Measurements from ENCODE around the gene CUTA. TPM values are rescaled to one million over a fixed set of nuclear protein-coding genes. Genes with fewer than 3 reads are reported as not detected.

The CUTA gene
- total RNA-seq, 1 donor from 2014 or later = 120 TPM

- intact Hi-C loops (cut with micrococcal nuclease) = no loop called here
- no peak for DNase-seq
- ATAC-seq = no peak
These were observed 8.9 kb upstream of the CUTA start for GRCh38 chr6:33426590-33427511.

DNA sequence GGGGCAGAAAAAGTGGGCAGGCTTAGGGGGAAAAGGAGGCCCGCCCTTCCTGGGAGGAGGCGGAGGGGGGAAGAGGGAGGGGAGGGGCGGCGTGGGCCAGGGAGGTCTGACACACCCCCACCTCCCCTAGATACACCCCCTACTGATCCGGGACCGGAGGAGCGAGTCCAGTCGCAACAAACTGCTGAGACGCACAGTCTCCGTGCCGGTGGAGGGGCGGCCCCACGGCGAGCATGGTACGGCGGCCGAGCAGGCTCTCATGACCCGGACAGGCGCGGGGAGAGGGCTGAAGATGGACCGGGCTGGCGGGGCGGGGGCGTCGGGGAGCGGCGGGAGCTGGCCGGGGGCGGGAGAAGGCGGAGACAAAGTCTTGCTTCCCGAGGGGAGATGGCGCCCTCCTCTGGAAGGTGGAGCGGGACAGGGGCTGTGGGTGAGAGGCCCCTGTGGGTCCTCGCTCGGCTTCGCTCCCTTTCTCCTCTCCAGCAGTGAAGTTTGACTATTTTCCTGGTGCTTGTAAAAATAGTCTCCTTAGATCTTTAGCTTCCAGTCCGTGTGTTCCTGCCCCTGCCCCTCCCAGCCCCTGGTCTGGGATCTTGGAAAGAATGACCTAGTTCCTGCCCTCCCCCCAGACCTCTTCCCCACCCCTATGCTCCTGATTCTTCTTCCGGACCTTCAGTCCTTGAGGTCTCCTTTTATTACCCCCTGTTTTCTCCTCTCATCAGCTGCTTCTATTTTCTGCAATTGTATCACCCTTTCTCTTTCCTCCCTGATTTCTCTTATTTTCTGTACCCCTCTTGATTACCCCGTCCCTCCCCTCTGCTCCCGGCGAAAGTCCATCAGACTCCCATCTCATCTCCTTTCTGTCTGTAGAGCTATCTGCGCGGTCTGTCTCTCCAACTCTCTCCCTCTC lies 8.0 kb upstream of the CUTA start:
- intact Hi-C loops (cut with micrococcal nuclease) = no loop called here
- DNase-seq (peak; percentile 90), ATAC-seq (peak; percentile 83)

GRCh38 chr6:33424855-33425667 lies 7.2 kb upstream of the CUTA start:
- intact Hi-C loops (cut with micrococcal nuclease) = no loop called here
- DNase-seq = peak; percentile 51
- peak; percentile 0 for ATAC-seq

DNA sequence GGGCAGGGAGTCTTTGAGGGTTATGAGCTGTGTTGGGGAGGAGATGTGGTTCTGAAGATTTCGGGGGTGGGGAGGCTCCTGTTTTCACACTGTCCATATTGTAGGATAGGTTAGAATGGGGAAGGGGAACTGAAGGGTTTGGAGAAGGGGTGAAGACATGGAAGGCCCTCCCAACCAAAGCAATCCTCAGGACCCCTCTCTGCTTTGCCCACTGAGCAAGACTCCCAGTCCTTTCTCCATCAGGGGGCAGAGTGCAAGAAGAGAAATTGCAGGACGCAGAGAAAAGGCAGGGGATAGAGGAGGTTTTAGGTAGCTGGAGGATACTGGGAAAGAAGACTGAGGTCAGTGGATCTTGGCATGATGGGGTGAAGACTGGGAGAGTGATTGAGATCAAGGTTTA lies 5.9 kb upstream of the CUTA start:
- intact Hi-C loops (cut with micrococcal nuclease) = no loop called here
- no peak for DNase-seq
- no peak for ATAC-seq

- no peak for ATAC-seq
- intact Hi-C loops (cut with micrococcal nuclease) = no loop called here
- no peak for DNase-seq
These were observed 3.4 kb upstream of the CUTA start for GRCh38 chr6:33421344-33421643.

DNA sequence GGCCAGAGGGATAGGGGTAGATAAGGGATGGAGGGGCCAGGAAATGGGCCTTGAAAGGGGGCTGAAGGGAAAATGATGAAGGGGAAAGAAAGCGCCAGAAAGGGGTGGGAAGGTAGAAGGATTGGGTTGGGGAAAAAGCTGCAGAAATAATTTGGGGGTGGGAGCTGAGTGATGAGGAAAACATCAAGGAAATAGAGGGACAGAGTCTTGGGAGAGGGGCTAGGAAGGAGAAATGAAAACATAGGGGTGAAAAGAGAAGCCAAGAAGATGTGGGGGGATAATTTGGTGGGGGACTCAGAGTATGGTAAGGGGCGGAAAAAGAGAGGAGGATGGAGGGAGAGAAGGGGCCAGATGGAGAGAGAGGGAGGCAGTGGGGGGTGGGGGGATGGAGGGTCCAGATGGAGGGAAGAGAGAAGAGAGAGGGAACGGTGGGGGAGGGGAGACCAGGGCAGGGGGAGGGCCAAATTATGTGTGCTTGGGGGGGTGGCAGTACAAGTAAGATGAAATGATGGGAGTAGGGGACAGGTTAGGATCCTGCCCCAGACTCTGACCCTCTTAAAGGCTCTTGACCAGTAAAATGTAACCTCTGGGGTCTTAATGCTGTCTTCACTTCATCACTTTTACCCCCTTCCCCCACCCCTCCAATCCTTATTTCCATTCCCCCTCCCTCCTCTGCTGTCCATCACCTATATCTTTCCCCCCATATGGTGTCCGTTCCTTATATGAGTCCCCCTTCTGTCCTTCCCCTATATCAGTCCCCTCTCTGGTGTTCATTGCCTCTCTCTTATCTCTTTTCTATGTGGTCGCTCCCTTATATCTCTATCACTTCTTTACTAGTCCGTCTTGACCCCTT lies 2.8 kb upstream of the CUTA start:
- no peak for DNase-seq
- intact Hi-C loops (cut with micrococcal nuclease) = no loop called here
- no peak for ATAC-seq

DNA sequence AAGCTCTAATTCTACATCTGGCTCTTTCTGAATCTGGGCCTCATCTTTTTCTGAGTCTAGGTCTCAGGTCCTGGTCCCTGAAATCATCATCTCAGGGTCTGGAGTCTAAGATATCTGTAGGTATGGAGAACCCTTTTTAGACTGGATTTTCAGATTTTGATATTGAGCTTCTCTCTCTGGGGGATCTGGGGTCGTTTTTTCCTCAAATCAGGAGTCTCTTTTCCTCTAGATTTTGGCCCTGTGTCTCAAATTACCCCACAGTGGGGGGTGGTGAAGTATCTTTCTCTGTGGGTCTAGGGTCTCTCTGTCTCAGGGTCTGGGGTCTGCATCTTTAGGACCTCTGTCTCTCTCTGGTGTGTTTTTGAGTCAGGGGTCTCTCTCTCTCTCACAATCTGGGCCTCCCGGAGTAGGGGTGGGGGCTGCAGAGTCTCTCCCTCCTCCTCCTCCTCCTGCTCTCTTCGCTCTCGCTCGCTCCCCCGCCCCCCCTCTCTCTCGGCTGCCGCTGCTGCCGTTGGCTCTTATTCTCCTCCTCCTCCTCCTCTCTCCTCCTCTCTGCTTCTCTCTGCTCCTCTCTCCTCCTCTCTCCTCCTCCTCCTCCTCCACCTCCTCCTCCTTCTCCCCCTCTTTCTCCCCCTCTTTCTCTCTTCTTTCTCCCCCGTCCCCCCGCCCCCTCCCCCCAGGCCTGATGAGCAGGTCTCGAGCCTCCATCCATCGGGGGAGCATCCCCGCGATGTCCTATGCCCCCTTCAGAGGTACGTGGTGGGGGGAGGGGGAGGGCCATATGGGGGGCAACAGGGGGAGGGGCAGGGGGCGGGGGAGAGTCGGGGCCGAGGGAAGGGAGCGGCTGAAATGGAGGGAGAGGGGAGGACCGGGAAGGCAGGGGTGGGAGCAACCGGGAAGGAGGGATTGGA lies 1.9 kb upstream of the CUTA start, which contains the start of gene SYNGAP1:
SYNGAP1 (plus strand) TSS at position 486 of the 911 bp plus-strand sequence; CDS start at position 686, 200 bp downstream.
- peak; percentile 11 for ATAC-seq
- intact Hi-C loops (cut with micrococcal nuclease) = no loop called here
- DNase-seq = peak; percentile 76

- intact Hi-C loops (cut with micrococcal nuclease) = no loop called here
- ATAC-seq = no peak
- no peak for DNase-seq
These were observed 884 bp upstream of the CUTA start for GRCh38 chr6:33418690-33419291.

GRCh38 chr6:33417128-33417902 lies 592 bp downstream of the CUTA start:
- intact Hi-C loops (cut with micrococcal nuclease) = no loop called here
- no peak for ATAC-seq

GRCh38 chr6:33416386-33417127 lies 1.4 kb downstream of the CUTA start:
- intact Hi-C loops (cut with micrococcal nuclease) = no loop called here
- ATAC-seq (no peak), DNase-seq (no peak)

More at GRCh38 chr6:33417128-33417902, 592 bp downstream of the CUTA start:
- DNase-seq = peak; percentile 39

DNA sequence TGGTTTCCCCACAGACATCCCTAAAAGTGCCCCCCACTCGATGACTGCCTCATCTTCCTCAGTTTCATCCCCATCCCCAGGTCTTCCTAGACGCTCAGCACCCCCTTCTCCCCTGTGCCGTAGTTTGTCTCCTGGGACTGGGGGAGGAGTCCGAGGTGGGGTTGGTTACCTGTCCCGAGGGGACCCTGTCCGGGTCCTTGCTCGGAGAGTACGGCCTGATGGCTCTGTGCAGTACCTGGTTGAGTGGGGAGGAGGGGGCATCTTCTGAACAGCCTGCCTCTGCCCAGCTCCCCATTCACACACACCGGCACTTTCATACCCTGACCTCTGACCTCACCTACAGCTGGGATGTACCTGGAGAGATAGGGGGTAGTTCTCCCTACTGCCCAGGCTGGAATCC lies 2.1 kb downstream of the CUTA start:
- DNase-seq (no peak), ATAC-seq (no peak)
- intact Hi-C loops (cut with micrococcal nuclease) = no loop called here

DNA sequence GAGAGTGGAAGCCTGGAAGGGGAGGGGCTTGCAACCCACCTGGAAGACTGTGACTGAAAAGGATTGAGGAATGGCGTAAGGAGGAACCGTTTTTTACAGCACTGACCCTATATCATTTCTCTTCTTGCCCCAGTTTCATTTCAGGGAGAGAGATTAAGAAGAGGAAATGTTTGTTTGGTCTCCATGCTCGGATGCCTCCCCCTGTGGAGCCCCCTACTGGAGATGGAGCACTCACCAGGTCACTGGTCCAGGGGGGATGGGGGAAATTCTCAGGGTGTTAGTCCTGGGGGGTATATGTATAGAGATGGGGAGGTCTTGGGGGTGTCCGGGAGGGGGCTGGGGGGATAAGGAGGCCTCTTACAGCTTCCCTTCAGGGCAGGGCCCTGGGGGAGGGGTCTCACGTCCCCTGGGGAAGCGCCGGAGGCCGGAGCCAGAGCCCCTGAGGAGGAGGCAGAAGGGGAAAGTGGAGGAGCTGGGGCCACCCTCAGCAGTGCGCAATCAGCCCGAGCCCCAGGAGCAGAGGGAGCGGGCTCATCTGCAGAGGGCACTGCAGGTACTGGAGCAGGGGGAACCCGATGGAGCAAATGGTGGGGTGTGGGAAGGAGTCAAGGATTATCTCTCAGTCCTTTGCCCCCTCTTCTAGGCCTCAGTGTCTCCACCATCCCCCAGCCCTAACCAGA lies 3.2 kb downstream of the CUTA start:
- DNase-seq (no peak), ATAC-seq (no peak)
- intact Hi-C loops (cut with micrococcal nuclease) = no loop called here

- DNase-seq = no peak
- intact Hi-C loops (cut with micrococcal nuclease) = no loop called here
- ATAC-seq = no peak
These were observed 4.4 kb downstream of the CUTA start for GRCh38 chr6:33413241-33414120.
